ENCODE measurements around the gene MAP2K6.

Gene MAP2K6

DNA sequence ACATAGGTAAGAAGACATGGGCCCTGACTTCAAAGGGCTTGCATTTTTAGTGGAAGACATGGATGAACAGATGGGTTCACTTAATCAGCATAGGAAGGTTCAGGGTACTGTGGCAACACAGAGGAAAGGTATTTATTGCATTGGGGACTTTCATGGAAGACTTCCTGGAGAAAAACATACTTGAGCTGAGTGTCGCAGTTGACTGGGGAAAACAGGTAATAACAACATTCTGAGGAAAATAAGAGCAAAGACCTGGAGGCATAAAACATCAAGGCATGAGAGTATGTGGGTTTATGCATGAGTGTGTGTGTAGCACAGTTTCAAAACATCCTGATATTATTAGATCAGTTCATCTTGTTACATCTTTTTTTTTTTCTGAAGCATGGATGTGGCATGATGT is 82.7 kb downstream of the MAP2K6 start:
- Histone ChIP-seq H3K9me3 (ENCODE audit: control insufficient read depth, insufficient read depth, low read length) (no peaks in the 10 kb centered on the region), H3K4me3 (ENCODE audit: low read depth, low read length) (no peak overlapping the region), H3K27me3 (ENCODE audit: control insufficient read depth, insufficient read depth, low read length) (no peaks in the 10 kb centered on the region), H3K9ac (ENCODE audit: low read depth, low read length) (no peak overlapping the region), H3K27ac (ENCODE audit: low read depth, low read length) (no peak overlapping the region), H3K4me1 (ENCODE audit: control insufficient read depth, insufficient read depth, low read length) (peaks cover 23% of the 10 kb centered on the region), H3K36me3 (ENCODE audit: control insufficient read depth, insufficient read depth, low read length) (no peaks in the 10 kb centered on the region)

DNA sequence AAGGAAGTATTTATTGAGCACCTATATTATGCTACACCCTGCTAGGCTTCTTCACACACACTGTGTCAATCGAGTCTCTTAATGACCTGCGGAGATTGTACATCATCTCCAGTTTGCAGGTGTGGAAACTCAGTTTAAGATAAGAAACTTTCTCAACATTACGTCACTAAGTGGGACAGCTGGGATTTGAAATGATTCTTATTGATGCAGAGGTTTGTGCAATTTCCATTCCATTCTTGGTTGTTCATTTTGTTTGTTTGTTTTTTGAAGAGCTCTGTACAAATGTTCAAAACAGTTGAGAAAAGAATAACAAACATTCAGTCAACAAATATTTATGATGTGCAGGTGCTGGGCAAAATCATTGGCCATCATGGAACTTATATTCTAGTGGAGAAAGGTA is 84.8 kb downstream of the MAP2K6 start:
- Histone ChIP-seq H3K4me1 (ENCODE audit: control insufficient read depth, insufficient read depth, low read length) (peaks cover 25% of the 10 kb centered on the region), H3K9ac (ENCODE audit: low read depth, low read length) (no peak overlapping the region), H3K27ac (ENCODE audit: low read depth, low read length) (no peak overlapping the region), H3K27me3 (ENCODE audit: control insufficient read depth, insufficient read depth, low read length) (no peaks in the 10 kb centered on the region), H3K36me3 (ENCODE audit: control insufficient read depth, insufficient read depth, low read length) (no peaks in the 10 kb centered on the region), H3K9me3 (ENCODE audit: control insufficient read depth, insufficient read depth, low read length) (no peaks in the 10 kb centered on the region), H3K4me3 (ENCODE audit: low read depth, low read length) (no peak overlapping the region)

DNA sequence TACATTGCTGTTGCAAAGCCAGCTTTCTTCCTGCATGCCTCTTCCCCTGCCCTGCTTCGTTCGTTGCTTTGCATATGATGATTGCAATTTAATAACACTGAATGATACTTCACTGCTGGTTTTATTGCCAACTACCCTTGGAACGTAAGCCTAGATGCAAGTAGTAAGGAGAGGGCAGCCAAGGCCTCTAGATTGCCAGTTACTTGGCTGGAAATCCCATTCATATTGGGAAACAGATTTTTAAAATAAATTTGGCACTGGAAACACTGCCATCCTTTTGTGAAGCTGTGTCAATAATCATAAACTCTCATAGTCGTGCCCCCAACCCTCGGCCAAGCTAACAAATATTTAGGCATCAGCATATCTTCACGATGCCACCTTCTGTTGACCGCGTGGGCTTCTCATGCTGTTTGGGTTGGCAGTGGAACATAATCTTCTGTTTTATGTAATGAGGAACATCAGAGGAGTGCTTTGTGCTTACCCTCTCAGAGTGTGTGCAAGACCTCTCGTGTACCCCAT is 86.5 kb downstream of the MAP2K6 start:
- no peaks in the 10 kb centered on the region for H3K9me3 ChIP-seq (ENCODE audit: control insufficient read depth, insufficient read depth, low read length)
- peak overlapping the region; percentile 13 for H3K27ac ChIP-seq (ENCODE audit: low read depth, low read length)
- H3K9ac ChIP-seq (ENCODE audit: low read depth, low read length): no peak overlapping the region
- no peaks in the 10 kb centered on the region for H3K27me3 ChIP-seq (ENCODE audit: control insufficient read depth, insufficient read depth, low read length)
- no peaks in the 10 kb centered on the region for H3K36me3 ChIP-seq (ENCODE audit: control insufficient read depth, insufficient read depth, low read length)
- H3K4me1 ChIP-seq (ENCODE audit: control insufficient read depth, insufficient read depth, low read length): peaks cover 25% of the 10 kb centered on the region
- H3K4me3 ChIP-seq (ENCODE audit: low read depth, low read length): no peak overlapping the region

DNA sequence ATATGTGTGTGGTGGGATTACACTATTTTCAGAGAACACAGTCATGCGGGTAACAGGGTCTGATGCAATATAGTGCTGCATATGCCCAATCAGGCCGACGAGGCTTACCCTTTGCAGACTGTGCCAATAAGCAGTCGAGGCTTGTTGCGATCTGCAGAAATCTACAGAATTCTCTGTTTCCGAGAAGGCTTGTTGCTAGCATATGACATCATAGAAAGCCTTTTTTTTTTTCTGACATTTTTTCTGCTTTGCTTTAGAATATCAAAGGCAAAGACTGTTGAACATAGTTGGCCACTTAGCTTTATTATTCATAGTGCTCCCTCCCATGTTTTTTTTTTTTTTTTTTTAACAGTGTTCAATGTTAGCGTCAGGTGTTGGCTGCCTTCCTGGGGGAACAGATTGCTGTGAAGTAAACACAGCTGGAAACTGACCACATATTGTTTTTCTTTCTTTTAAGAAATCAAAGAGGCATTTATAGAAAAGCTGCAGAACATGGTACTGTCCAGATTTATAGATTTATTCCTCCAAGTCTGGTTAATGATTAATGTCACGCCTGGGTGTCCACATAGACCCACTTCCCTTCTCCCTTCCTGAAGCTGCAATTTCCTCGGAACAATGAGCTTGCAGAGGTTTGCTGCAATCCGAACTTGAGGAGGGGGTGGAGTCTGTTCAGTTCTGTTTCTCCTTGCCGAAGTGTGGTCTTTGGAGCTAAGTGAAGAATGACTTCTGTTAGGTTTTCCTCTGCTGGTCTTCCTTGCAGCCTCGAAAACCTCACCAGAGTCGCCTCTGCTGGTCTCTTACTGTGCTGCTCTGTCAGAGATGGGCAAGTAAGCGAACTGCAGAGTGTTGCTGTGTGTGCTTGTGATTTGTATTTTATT is 87.3 kb downstream of the MAP2K6 start:
- Histone ChIP-seq H3K27me3 (ENCODE audit: control insufficient read depth, insufficient read depth, low read length) (no peaks in the 10 kb centered on the region), H3K4me3 (ENCODE audit: low read depth, low read length) (peak overlapping the region; percentile 37), H3K36me3 (ENCODE audit: control insufficient read depth, insufficient read depth, low read length) (no peaks in the 10 kb centered on the region), H3K9ac (ENCODE audit: low read depth, low read length) (peak overlapping the region; percentile 30), H3K9me3 (ENCODE audit: control insufficient read depth, insufficient read depth, low read length) (no peaks in the 10 kb centered on the region), H3K27ac (ENCODE audit: low read depth, low read length) (peak overlapping the region; percentile 52), H3K4me1 (ENCODE audit: control insufficient read depth, insufficient read depth, low read length) (peaks cover 25% of the 10 kb centered on the region)

DNA sequence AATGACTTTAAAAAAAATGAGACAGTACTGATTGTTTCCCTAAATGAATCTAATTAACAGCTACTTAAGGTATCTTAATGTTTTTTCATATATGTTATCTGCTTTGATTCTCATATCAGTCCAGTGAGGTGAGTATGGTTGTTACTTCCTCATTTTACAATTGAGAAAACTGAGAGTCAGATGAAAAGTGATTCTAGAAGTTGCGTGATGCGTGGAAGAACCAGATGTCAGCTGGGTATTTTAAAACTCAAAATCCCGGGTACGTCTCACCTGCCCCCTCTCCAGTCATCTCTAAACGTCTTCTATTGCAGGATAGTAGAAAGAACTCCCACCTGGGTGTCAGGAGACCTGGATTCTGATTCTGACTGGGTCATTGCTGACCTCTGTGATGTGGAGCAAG is 89.2 kb downstream of the MAP2K6 start:
- no peaks in the 10 kb centered on the region for H3K9me3 ChIP-seq (ENCODE audit: control insufficient read depth, insufficient read depth, low read length)
- no peak overlapping the region for H3K27ac ChIP-seq (ENCODE audit: low read depth, low read length)
- H3K4me1 ChIP-seq (ENCODE audit: control insufficient read depth, insufficient read depth, low read length): peaks cover 19% of the 10 kb centered on the region
- H3K9ac ChIP-seq (ENCODE audit: low read depth, low read length): no peak overlapping the region
- no peaks in the 10 kb centered on the region for H3K27me3 ChIP-seq (ENCODE audit: control insufficient read depth, insufficient read depth, low read length)
- no peaks in the 10 kb centered on the region for H3K36me3 ChIP-seq (ENCODE audit: control insufficient read depth, insufficient read depth, low read length)
- H3K4me3 ChIP-seq (ENCODE audit: low read depth, low read length): no peak overlapping the region

DNA sequence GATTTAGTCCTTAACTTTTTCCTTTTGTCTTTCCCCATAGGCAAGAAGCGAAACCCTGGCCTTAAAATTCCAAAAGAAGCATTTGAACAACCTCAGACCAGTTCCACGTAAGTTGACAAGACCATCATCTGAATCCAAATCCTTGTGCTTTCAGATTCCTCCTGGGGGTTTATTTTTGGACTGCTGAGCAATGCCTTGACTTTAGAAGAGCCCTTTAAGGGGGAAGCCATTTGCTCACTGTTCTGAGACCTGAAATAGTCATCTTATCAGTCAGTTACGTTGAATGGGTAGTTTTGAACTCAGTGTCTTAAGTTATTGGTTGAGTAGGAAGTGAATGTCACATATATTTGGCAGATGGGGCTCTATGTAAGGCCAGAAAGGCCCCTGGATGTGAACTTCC is 91.2 kb downstream of the MAP2K6 start:
- no peak overlapping the region for H3K27ac ChIP-seq (ENCODE audit: low read depth, low read length)
- H3K4me1 ChIP-seq (ENCODE audit: control insufficient read depth, insufficient read depth, low read length): peaks cover 19% of the 10 kb centered on the region

DNA sequence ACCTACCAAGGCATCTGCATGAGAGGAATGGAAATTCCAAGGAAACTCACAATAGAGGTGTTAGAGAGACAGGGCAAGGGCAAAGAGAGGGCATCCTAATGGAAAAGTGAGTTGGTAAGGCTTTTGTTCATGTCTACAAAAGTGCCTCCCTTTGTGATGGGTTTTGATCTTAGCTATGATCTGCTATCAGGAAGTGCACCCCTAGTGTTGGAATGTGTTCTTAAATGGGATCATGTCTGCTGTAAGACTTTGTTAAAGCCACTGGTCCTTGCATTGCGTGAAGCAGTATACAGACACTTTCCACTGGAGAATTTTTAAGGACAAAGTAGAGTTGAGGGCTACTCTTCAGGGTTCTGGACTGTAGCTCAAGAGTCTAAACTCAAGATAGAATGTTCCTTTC is 92.0 kb downstream of the MAP2K6 start:
- no peaks in the 10 kb centered on the region for H3K36me3 ChIP-seq (ENCODE audit: control insufficient read depth, insufficient read depth, low read length)
- H3K9ac ChIP-seq (ENCODE audit: low read depth, low read length): no peak overlapping the region
- H3K27me3 ChIP-seq (ENCODE audit: control insufficient read depth, insufficient read depth, low read length): no peaks in the 10 kb centered on the region
- no peaks in the 10 kb centered on the region for H3K9me3 ChIP-seq (ENCODE audit: control insufficient read depth, insufficient read depth, low read length)
- H3K4me1 ChIP-seq (ENCODE audit: control insufficient read depth, insufficient read depth, low read length): peaks cover 14% of the 10 kb centered on the region
- H3K4me3 ChIP-seq (ENCODE audit: low read depth, low read length): no peak overlapping the region
- no peak overlapping the region for H3K27ac ChIP-seq (ENCODE audit: low read depth, low read length)

More for the DNA sequence above, 91.2 kb downstream of the MAP2K6 start:
- Histone ChIP-seq H3K9me3 (ENCODE audit: control insufficient read depth, insufficient read depth, low read length) (no peaks in the 10 kb centered on the region), H3K27me3 (ENCODE audit: control insufficient read depth, insufficient read depth, low read length) (no peaks in the 10 kb centered on the region), H3K4me3 (ENCODE audit: low read depth, low read length) (no peak overlapping the region), H3K9ac (ENCODE audit: low read depth, low read length) (no peak overlapping the region), H3K36me3 (ENCODE audit: control insufficient read depth, insufficient read depth, low read length) (no peaks in the 10 kb centered on the region)

DNA sequence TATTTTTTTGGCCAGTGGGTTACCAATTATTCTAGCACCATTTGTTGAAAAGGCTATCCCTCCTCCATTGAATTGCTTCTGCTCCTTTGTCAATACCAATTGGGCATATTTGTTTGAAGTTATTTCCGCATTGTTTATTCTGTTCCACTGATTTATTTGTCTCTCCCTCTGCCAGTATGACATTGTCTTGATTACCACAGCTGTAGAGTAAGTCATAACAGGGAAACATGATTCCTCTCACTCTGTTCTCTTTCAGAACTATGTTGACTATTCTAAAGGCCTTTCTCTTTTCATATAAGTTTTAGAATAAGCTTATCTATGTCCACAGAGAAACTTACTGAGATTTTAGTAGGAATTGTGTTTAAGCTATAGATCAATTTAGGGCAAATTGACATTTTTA is 94.3 kb downstream of the MAP2K6 start:
- no peak overlapping the region for H3K9ac ChIP-seq (ENCODE audit: low read depth, low read length)
- H3K27ac ChIP-seq (ENCODE audit: low read depth, low read length): no peak overlapping the region
- H3K4me1 ChIP-seq (ENCODE audit: control insufficient read depth, insufficient read depth, low read length): no peaks in the 10 kb centered on the region; the same call in 1 of the 2 replicates
- no peaks in the 10 kb centered on the region for H3K36me3 ChIP-seq (ENCODE audit: control insufficient read depth, insufficient read depth, low read length)
- H3K27me3 ChIP-seq (ENCODE audit: control insufficient read depth, insufficient read depth, low read length): no peaks in the 10 kb centered on the region
- H3K9me3 ChIP-seq (ENCODE audit: control insufficient read depth, insufficient read depth, low read length): no peaks in the 10 kb centered on the region
- no peak overlapping the region for H3K4me3 ChIP-seq (ENCODE audit: low read depth, low read length)

DNA sequence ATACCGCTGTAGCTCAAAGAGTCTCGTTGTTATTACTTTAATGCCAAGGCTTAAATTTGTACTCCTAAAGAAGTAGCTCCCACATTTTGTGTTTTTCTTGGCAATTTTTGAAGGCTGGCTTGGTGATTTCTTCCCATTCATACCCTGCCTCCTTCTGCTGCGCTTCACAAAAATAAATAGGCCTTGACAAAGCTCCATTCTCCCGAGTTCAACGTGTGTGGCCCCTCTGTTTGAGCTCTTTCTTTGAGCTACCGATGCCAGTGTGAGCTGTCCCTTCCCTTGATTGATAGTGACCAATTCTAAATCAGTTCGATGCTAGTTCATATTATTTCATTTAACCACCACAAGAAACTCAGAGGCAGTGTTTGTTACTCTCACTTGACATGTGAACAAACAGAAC is 96.8 kb downstream of the MAP2K6 start:
- Histone ChIP-seq H3K4me1 (ENCODE audit: control insufficient read depth, insufficient read depth, low read length) (no peaks in the 10 kb centered on the region), H3K4me3 (ENCODE audit: low read depth, low read length) (no peak overlapping the region), H3K36me3 (ENCODE audit: control insufficient read depth, insufficient read depth, low read length) (no peaks in the 10 kb centered on the region), H3K27me3 (ENCODE audit: control insufficient read depth, insufficient read depth, low read length) (no peaks in the 10 kb centered on the region), H3K9me3 (ENCODE audit: control insufficient read depth, insufficient read depth, low read length) (no peaks in the 10 kb centered on the region), H3K9ac (ENCODE audit: low read depth, low read length) (no peak overlapping the region), H3K27ac (ENCODE audit: low read depth, low read length) (no peak overlapping the region)

DNA sequence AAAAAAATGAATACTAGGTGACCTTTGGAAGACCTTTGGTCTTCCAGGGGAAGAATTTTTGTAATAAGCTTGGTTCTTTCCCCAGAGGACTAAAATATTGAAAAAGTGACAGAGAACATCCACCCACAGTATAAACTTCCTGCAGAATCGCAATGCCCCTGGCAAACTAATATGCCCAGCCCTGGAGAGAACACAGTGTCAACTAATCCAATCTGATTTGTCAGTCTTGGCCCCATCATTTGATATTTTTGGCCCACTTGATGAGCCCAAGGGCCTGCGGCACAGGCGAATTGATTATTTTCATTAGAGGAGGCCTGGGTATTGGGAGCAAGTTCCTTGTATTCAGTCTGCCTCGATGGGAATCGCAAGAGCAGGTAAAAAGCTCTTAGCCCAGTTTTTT is 98.4 kb downstream of the MAP2K6 start:
- Histone ChIP-seq H3K27ac (ENCODE audit: low read depth, low read length) (no peak overlapping the region), H3K27me3 (ENCODE audit: control insufficient read depth, insufficient read depth, low read length) (no peaks in the 10 kb centered on the region), H3K36me3 (ENCODE audit: control insufficient read depth, insufficient read depth, low read length) (peaks cover 5% of the 10 kb centered on the region), H3K9ac (ENCODE audit: low read depth, low read length) (no peak overlapping the region), H3K9me3 (ENCODE audit: control insufficient read depth, insufficient read depth, low read length) (no peaks in the 10 kb centered on the region), H3K4me1 (ENCODE audit: control insufficient read depth, insufficient read depth, low read length) (peaks cover 3% of the 10 kb centered on the region; the same call in 1 of the 2 replicates), H3K4me3 (ENCODE audit: low read depth, low read length) (no peak overlapping the region)

DNA sequence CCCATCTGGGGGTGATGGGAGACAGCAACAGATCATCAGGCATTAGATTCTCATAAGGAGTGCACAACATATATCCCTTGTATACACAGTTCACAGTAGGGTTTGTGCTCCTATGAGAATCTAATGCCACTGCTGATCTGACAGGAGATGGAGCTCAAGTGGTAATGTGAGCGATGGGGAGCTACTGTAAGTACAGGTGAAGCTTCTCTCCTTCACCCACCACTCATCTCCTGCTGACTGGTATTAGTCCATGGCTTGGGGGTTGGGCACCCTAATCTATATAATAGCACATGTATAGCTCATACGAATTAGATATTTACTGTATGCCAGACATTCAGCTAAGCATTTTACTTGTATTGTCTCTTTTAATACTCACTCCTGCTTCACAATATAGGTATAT is 101.7 kb downstream of the MAP2K6 start:
- no peak overlapping the region for H3K9ac ChIP-seq (ENCODE audit: low read depth, low read length)
- no peak overlapping the region for H3K4me3 ChIP-seq (ENCODE audit: low read depth, low read length)
- peaks cover 25% of the 10 kb centered on the region for H3K36me3 ChIP-seq (ENCODE audit: control insufficient read depth, insufficient read depth, low read length)
- H3K9me3 ChIP-seq (ENCODE audit: control insufficient read depth, insufficient read depth, low read length): no peaks in the 10 kb centered on the region
- no peaks in the 10 kb centered on the region for H3K27me3 ChIP-seq (ENCODE audit: control insufficient read depth, insufficient read depth, low read length)
- peaks cover 3% of the 10 kb centered on the region; the same call in 1 of the 2 replicates for H3K4me1 ChIP-seq (ENCODE audit: control insufficient read depth, insufficient read depth, low read length)
- H3K27ac ChIP-seq (ENCODE audit: low read depth, low read length): no peak overlapping the region

Measured in HUES48 (cell line).